GM18909 (cell line): Measurements from ENCODE around the gene FIZ1.

Experiments
- ATAC-seq: cut with Tn5 transposase; IDR thresholded peaks from one replicate; pipeline ENCODE4 v1.9.1; 2021; ENCODE audit warnings: mild to moderate bottlenecking; ENCODE audit not compliant: unreplicated experiment, poor library complexity

Gene FIZ1

GRCh38 chr19:55636723-55637122, 37.4 kb upstream of the FIZ1 start:
- no peak for ATAC-seq

GRCh38 chr19:55635856-55636440, 36.6 kb upstream of the FIZ1 start:
- no peak for ATAC-seq

- ATAC-seq, result no peak
Observed at GRCh38 chr19:55635334-55635717, 36.0 kb upstream of the FIZ1 start.

- ATAC-seq, result no peak
Observed at GRCh38 chr19:55633861-55634260, 34.5 kb upstream of the FIZ1 start.

- ATAC-seq, result no peak
Observed at GRCh38 chr19:55632463-55632834, 33.1 kb upstream of the FIZ1 start.

GRCh38 chr19:55626350-55626749, 27.0 kb upstream of the FIZ1 start:
- ATAC-seq, result no peak

GRCh38 chr19:55625004-55625326, 25.6 kb upstream of the FIZ1 start:
- ATAC-seq, result no peak

- peak; percentile 71 for ATAC-seq
Observed at GRCh38 chr19:55624109-55625003, 25.0 kb upstream of the FIZ1 start, which contains the start of gene ZNF784. ZNF784 (minus strand) TSS chr19:55624566; CDS start chr19:55624561, 5 bp downstream.

- no peak for ATAC-seq
Observed at GRCh38 chr19:55623561-55623960, 24.2 kb upstream of the FIZ1 start.

- no peak for ATAC-seq
Observed at GRCh38 chr19:55623130-55623529, 23.8 kb upstream of the FIZ1 start.

- no peak for ATAC-seq
Observed at GRCh38 chr19:55622242-55622969, 23.1 kb upstream of the FIZ1 start.

- no peak for ATAC-seq
Observed at GRCh38 chr19:55621673-55622231, 22.4 kb upstream of the FIZ1 start.

GRCh38 chr19:55621205-55621672, 21.9 kb upstream of the FIZ1 start:
- ATAC-seq, result no peak

- ATAC-seq, result no peak
Observed at GRCh38 chr19:55620410-55621204, 21.3 kb upstream of the FIZ1 start.

- no peak for ATAC-seq
Observed at GRCh38 chr19:55619286-55619685, 20.0 kb upstream of the FIZ1 start.

- ATAC-seq, result no peak
Observed at GRCh38 chr19:55618426-55618825, 19.1 kb upstream of the FIZ1 start.

- ATAC-seq, result no peak
Observed at GRCh38 chr19:55617426-55617825, 18.1 kb upstream of the FIZ1 start.

GRCh38 chr19:55616395-55616875, 17.1 kb upstream of the FIZ1 start:
- ATAC-seq, result no peak

GRCh38 chr19:55615543-55616394, 16.5 kb upstream of the FIZ1 start:
- no peak for ATAC-seq
